ENCODE measurements around the gene AKAP10. TPM values are rescaled to one million over a fixed set of nuclear protein-coding genes. Genes with fewer than 3 reads are reported as not detected.

AKAP10 gene
- total RNA-seq, 1 donor from 2014 or later: 54.1 TPM

DNA sequence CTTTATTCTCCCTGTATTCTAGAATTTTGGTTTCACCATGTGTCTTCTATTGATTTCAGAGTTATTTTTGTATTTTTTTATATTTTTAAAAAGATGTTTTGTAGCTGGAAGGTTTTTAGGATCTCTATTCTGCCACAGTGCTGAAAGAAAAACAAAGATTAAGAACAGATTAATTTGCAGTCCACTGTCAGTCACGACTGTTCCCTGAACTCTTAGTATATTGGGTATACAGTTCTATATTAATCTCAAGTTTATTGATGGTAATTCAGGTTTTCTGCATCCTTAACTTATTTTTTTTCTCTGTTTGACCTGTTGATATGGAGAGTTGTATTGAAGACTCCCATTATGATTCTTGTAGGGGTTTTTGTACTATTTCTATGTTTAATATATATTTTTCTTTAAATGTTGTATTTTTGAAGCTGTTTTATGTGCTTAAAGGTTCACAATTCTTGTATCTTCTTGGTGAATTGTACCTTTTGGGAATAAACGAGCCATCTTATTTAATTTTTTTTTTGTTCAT lies 34.4 kb upstream of the AKAP10 start:
- Histone ChIP-seq H3K4me2 (no peak overlapping the region), H3K4me1 (peaks cover 7% of the 10 kb centered on the region), H3F3A (ENCODE audit: low read depth) (peaks cover 12% of the 10 kb centered on the region), H3K79me2 (ENCODE audit: low read depth) (no peaks in the 10 kb centered on the region), H3K27ac (no peak overlapping the region), H3K9me3 (ENCODE audit: low read depth) (no peaks in the 10 kb centered on the region), H3K27me3 (peaks cover 52% of the 10 kb centered on the region), H3K9ac (no peak overlapping the region), H3K4me3 (no peak overlapping the region), H3K36me3 (no peaks in the 10 kb centered on the region), H2AFZ (replicated peaks) (no peak overlapping the region), H4K20me1 (ENCODE audit: low read depth) (no peaks in the 10 kb centered on the region)
- Mint-ChIP-seq H3K27ac (no peak overlapping the region), H3K9me3 (peaks cover under 1% of the 10 kb centered on the region), H3K36me3 (no peaks in the 10 kb centered on the region), H3K4me1 (peaks cover 10% of the 10 kb centered on the region), H3K27me3 (ENCODE audit: insufficient read depth, low read depth) (peaks cover 13% of the 10 kb centered on the region), H3K4me3 (no peak overlapping the region)
- TF ChIP-seq EZH2phosphoT487 (IDR thresholded peaks at IDR 0.05) (no peak), EZH2 (IDR thresholded peaks at IDR 0.05) (no peak)
- TF ChIP-seq, protein P1, sequence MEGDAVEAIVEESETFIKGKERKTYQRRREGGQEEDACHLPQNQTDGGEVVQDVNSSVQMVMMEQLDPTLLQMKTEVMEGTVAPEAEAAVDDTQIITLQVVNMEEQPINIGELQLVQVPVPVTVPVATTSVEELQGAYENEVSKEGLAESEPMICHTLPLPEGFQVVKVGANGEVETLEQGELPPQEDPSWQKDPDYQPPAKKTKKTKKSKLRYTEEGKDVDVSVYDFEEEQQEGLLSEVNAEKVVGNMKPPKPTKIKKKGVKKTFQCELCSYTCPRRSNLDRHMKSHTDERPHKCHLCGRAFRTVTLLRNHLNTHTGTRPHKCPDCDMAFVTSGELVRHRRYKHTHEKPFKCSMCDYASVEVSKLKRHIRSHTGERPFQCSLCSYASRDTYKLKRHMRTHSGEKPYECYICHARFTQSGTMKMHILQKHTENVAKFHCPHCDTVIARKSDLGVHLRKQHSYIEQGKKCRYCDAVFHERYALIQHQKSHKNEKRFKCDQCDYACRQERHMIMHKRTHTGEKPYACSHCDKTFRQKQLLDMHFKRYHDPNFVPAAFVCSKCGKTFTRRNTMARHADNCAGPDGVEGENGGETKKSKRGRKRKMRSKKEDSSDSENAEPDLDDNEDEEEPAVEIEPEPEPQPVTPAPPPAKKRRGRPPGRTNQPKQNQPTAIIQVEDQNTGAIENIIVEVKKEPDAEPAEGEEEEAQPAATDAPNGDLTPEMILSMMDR (IDR thresholded peaks at IDR 0.05): no peak
- DNase-seq (ENCODE audit: low spot score): no peak

DNA sequence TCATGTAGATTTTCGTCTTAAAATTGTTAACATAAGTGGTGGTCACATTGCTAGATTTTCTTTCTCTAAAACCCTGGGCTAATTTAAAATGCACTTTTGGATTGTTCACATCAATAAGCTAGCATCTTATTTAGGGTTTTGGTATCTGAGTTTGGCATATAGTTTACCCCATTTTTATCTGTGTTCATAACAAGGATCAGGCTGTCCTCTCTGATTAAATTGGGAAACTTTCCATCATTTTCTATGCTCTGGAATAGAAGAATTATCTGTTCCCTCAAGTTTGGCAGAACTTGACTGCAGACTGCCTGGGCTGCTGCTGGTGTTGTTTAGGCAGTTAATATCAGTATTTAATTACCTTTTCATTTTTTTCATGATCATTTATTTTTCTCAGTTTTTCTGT lies 33.3 kb upstream of the AKAP10 start:
- no peak for DNase-seq (ENCODE audit: low spot score)
- Histone ChIP-seq H3K27me3 (peaks cover 52% of the 10 kb centered on the region), H3K4me1 (peaks cover 7% of the 10 kb centered on the region), H3K27ac (no peak overlapping the region), H3K4me3 (no peak overlapping the region), H4K20me1 (ENCODE audit: low read depth) (no peaks in the 10 kb centered on the region), H3K79me2 (ENCODE audit: low read depth) (no peaks in the 10 kb centered on the region), H3K4me2 (no peak overlapping the region), H3K9me3 (ENCODE audit: low read depth) (no peaks in the 10 kb centered on the region), H3F3A (ENCODE audit: low read depth) (peaks cover 12% of the 10 kb centered on the region), H2AFZ (replicated peaks) (no peak overlapping the region), H3K9ac (no peak overlapping the region), H3K36me3 (no peaks in the 10 kb centered on the region)
- Mint-ChIP-seq H3K27ac (no peak overlapping the region), H3K36me3 (no peaks in the 10 kb centered on the region), H3K9me3 (no peaks in the 10 kb centered on the region), H3K27me3 (ENCODE audit: insufficient read depth, low read depth) (peaks cover 15% of the 10 kb centered on the region), H3K4me3 (peak overlapping the region; percentile 87), H3K4me1 (peaks cover 10% of the 10 kb centered on the region)
- TF ChIP-seq, protein P1 (IDR thresholded peaks at IDR 0.05): no peak
- TF ChIP-seq EZH2phosphoT487 (IDR thresholded peaks at IDR 0.05) (no peak), EZH2 (IDR thresholded peaks at IDR 0.05) (no peak)

DNA sequence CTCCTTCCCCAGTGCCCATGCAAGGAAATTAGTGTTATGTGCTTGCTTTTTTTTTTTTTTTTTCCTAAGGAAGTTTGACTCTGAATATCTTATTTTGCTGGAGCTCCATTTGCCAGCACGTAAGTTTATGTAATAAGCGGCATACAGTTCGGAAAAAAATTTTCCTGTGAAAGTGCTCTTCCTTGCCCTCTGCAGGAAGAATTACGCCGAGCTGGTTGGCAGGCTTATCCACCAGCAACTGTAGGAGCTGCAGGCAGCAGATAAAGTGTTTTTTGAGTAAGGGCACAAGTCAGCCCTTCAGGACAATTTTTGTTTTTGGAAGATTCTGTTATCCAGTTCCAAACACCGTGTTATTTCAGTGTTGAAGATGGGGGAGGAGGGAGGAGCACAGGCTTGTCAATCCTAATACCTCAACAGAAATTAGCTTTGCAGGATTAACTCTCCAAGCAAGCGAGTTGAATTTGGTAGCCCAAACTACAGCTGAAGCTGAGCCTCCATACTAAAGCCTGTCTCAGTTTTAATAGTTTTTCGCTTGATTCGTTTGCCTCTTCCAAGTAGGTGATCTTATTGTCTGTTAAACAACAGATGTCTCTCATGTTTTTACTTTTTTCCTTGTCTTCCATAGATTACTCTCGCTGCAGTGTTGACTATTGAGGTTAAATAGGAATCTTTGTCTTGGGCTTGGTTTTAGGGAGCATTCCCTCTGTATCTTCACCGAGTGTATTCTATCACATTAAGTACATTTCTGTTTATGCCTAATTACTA lies 32.7 kb upstream of the AKAP10 start:
- DNase-seq (ENCODE audit: low spot score): peak; percentile 58
- Histone ChIP-seq H3K79me2 (ENCODE audit: low read depth) (no peaks in the 10 kb centered on the region), H4K20me1 (ENCODE audit: low read depth) (no peaks in the 10 kb centered on the region), H3K9me3 (ENCODE audit: low read depth) (no peaks in the 10 kb centered on the region), H3K4me1 (peaks cover 7% of the 10 kb centered on the region), H3K36me3 (no peaks in the 10 kb centered on the region), H3K9ac (no peak overlapping the region), H3K4me2 (peak overlapping the region; percentile 97), H3K27me3 (peaks cover 52% of the 10 kb centered on the region), H3K27ac (no peak overlapping the region), H2AFZ (replicated peaks) (peak overlapping the region; percentile 100), H3K4me3 (peak overlapping the region; percentile 93), H3F3A (ENCODE audit: low read depth) (peaks cover 12% of the 10 kb centered on the region)
- peak overlapping the region; percentile 87 for H3K4me3 Mint-ChIP-seq
- peak; percentile 51 for TF ChIP-seq EZH2 (IDR thresholded peaks at IDR 0.05)
- peak; percentile 3 for TF ChIP-seq EZH2phosphoT487 (IDR thresholded peaks at IDR 0.05)
- TF ChIP-seq, protein P1 (IDR thresholded peaks at IDR 0.05): peak; percentile 45
- H3K27ac Mint-ChIP-seq: no peak overlapping the region
- H3K36me3 Mint-ChIP-seq: no peaks in the 10 kb centered on the region
- H3K9me3 Mint-ChIP-seq: no peaks in the 10 kb centered on the region
- H3K4me1 Mint-ChIP-seq: peaks cover 10% of the 10 kb centered on the region
- peaks cover 15% of the 10 kb centered on the region for H3K27me3 Mint-ChIP-seq (ENCODE audit: insufficient read depth, low read depth)

Data from neural progenitor cell (in vitro differentiated cells).